ENCODE data around the gene METRN. TPM values are rescaled to one million over a fixed set of nuclear protein-coding genes. Genes with fewer than 3 reads are reported as not detected.

The METRN gene
- total RNA-seq, 4 donors from 2014 or later = 13.3 to 29.5 (median 26.0) TPM

- TF ChIP-seq, protein P1, sequence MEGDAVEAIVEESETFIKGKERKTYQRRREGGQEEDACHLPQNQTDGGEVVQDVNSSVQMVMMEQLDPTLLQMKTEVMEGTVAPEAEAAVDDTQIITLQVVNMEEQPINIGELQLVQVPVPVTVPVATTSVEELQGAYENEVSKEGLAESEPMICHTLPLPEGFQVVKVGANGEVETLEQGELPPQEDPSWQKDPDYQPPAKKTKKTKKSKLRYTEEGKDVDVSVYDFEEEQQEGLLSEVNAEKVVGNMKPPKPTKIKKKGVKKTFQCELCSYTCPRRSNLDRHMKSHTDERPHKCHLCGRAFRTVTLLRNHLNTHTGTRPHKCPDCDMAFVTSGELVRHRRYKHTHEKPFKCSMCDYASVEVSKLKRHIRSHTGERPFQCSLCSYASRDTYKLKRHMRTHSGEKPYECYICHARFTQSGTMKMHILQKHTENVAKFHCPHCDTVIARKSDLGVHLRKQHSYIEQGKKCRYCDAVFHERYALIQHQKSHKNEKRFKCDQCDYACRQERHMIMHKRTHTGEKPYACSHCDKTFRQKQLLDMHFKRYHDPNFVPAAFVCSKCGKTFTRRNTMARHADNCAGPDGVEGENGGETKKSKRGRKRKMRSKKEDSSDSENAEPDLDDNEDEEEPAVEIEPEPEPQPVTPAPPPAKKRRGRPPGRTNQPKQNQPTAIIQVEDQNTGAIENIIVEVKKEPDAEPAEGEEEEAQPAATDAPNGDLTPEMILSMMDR (IDR thresholded peaks at IDR 0.05; ENCODE audit: low read depth) = no peak
Observed at GRCh38 chr16:720990-721764, 6.3 kb downstream of the METRN start, which contains the start of gene ANTKMT. ANTKMT (plus strand) TSS chr16:721146; CDS start chr16:721275, 129 bp downstream.

DNA sequence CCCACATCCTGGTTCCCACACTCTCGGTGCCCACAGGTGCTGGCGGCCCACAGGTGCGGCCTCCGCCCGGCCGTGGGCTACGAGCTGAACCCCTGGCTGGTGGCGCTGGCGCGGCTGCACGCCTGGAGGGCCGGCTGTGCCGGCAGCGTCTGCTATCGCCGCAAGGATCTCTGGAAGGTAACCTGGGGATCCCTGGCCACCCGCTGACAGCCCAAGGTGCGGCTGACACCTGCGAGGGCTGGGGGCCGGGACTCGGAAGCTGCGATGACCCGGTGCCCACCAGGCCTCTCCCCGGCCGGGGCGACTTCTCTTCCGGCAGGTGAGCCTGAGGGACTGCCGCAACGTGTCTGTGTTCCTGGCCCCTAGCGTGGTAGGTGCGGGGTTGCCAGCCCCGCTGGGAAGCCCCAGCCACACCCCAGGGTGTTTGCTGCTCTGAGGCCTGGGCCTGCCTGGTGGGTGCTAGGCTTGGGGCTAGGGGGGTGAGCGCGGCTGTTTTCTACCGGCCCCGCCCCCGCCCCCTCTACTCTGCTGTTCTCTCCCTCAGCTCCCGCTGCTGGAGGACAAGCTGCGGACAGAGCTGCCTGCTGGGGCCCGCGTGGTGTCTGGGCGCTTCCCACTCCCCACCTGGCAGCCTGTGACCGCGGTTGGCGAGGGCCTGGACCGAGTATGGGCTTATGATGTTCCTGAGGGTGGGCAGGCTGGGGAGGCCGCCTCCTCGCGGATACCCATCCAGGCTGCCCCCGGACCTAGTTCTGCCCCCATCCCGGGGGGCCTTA is 7.0 kb downstream of the METRN start:
- TF ChIP-seq, protein P1 (IDR thresholded peaks at IDR 0.05; ENCODE audit: low read depth) = no peak

DNA sequence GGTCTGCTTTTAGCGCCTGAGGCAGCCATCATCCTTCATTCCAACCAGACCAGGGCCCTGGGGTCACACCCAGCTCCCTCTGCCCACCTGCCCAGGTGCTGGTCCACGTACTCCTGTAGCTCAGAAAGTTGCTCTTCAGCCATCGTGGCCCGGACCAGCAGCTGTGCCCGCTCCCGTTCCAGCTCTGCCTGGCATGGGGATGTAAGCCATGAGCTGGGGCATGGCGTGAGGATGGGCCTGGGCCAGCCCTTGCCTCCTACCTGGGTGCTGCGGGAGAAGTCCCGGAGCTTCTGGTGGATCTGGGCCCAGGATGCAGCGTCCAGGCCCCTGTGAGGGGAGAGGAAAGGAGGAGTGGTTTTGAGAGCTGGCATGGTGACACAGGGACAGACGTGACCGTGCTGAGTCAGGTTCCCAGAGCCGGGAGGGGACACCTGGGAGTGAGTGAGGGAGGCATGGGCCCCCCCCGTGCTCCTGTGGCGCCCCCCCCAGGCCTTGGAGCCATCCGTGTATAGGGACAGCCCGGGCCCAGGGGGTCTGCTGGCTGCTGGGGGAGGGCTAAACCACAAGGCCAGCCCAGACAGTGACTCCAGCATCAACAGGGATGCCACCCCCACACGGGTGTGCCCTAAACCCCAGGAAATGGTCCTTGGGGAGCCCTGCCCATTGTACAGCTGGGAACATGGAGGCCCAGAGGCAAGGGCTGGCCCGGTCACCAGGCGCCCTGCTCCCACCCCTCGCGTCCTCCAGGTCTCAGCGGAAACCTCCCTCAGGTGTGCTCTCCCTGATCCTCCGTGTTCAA is 8.1 kb downstream of the METRN start:
- TF ChIP-seq, protein P1 (IDR thresholded peaks at IDR 0.05; ENCODE audit: low read depth) = no peak

DNA sequence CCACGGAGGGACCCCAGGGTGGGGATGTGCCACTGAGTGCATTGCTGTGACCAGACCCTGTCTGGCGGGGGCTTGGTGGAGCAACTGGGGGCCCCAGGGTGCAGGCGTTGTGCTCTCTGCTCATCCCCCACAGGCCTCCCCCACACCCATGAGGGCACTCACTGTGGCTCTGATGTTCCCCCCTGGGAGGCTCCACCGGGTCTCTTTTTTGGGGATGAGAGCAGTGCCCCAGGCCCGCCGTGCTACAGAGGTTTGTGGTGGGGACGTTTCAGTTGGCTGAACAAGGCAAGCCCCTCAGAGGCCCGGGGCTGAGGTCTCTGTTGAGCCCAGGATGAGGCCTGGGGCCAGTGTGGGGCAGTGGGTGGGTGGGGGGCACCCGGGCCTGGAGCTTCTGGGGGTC is 8.8 kb downstream of the METRN start:
- TF ChIP-seq, protein P1 (IDR thresholded peaks at IDR 0.05; ENCODE audit: low read depth) = no peak

- TF ChIP-seq, protein P1 (IDR thresholded peaks at IDR 0.05; ENCODE audit: low read depth) = no peak
Observed at GRCh38 chr16:724188-725040, 9.5 kb downstream of the METRN start.

GRCh38 chr16:725041-725376 is 10.1 kb downstream of the METRN start:
- TF ChIP-seq, protein P1 (IDR thresholded peaks at IDR 0.05; ENCODE audit: low read depth) = no peak

All from subcutaneous adipose tissue (tissue), 4 donors.